ENCODE data around the gene ZMYND12.

ZMYND12 gene

GRCh38 chr1:42434340-42434739 is 21.5 kb downstream of the ZMYND12 start:
- no peak for DNase-seq

GRCh38 chr1:42433369-42433768 is 22.5 kb downstream of the ZMYND12 start:
- no peak for DNase-seq

GRCh38 chr1:42432714-42433113 is 23.1 kb downstream of the ZMYND12 start:
- no peak for DNase-seq

- no peak for DNase-seq
These were observed 24.3 kb downstream of the ZMYND12 start for GRCh38 chr1:42431514-42431913.

GRCh38 chr1:42430286-42431135 is 25.3 kb downstream of the ZMYND12 start:
- DNase-seq: no peak

DNA sequence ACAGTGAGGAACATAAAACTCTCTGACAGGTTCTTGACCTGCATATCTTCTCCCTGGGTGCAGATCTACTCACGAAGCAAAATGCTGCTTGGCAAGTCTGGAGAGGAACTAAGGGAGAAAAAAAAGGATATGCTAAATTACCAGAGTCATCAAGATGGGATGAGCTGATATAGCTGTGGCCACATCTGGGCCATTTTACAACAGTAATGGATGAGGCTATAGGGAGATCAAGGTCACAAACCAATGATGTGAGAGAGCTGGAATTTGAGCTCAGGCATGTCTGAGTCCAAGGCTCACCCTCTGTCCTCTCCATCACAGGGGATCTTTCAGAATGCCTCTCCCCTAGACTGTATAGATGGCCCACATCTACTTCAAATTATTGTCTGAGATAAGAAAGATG is 26.2 kb downstream of the ZMYND12 start:
- no peak for DNase-seq

- no peak for DNase-seq
These were observed 28.6 kb downstream of the ZMYND12 start for GRCh38 chr1:42427240-42427639.

DNA sequence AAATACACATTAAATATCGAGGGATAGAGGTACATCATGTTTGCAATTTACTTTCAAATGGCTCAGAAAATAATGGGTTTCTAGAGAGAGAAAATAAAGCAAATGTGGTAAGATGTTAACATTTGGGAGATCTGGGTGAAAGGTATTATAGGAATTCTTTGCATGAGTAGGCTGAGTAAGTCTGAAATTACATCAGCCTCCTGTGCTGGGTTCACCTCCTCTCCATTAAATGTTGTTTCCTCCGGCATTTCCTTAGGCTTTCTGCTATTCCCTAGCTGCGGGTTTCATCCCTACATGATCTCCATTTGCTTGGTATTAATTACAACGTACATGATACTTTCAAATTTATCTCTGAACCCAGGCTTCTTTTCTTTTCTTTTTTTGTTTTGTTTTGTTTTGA is 31.6 kb downstream of the ZMYND12 start:
- no peak for DNase-seq

GRCh38 chr1:42423681-42424080 is 32.1 kb downstream of the ZMYND12 start:
- no peak for DNase-seq

- no peak for DNase-seq
These were observed 33.1 kb downstream of the ZMYND12 start for GRCh38 chr1:42422737-42423136.

DNA sequence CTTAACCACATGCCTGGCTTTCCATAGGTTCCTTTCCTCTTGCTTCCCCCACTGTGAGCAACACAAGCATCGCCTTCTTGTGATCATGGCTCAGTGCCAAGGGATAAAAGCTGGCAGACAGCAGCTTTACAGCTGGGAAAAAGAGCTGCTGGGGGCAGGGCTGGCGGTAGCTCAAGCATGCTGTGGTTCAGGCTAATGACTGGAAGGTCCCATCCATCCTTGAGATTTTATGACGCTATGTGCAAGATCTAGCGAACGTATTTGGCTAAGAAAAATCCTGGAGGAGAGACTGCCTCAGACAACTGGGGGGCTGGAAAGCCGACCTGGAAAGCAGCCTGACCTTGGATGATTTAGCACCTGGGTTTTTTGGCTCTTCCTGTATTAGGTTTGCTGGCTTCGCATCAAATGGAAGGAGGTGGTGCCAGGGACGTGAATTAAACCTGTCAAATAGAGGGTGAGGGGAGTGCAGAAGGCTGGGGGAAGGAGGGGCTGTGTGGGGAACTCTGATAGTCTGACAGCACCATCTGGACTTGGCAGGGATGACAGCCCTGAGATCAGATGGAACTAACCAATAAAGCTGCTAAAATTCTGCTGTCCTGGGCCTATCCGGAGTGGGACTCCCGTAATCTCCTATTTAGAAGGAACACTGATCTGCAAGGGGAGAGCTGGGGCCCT is 34.8 kb downstream of the ZMYND12 start:
- peak; percentile 3 for DNase-seq

DNA sequence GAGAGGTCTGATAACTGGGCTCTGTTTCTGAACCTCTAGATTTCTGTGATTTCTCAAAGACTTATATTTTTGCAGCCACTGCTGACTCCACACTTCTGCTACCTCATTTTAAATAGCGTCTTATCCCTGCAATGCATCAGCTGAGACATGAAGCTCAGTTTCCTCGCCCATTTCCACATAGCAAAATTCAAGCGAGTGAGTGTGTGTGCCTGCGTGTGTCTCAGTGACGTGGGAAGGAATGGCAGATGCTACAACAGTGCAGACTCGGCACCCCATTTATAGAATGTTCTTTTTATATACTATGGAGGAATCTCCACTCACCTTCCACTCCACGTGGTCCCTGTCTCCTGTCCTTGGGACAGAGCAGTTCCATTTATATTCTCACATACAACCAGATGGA is 35.7 kb downstream of the ZMYND12 start:
- no peak for DNase-seq

- DNase-seq: no peak
These were observed 36.5 kb downstream of the ZMYND12 start for GRCh38 chr1:42419126-42419821.

- DNase-seq: no peak
These were observed 37.3 kb downstream of the ZMYND12 start for GRCh38 chr1:42418516-42418915.

DNA sequence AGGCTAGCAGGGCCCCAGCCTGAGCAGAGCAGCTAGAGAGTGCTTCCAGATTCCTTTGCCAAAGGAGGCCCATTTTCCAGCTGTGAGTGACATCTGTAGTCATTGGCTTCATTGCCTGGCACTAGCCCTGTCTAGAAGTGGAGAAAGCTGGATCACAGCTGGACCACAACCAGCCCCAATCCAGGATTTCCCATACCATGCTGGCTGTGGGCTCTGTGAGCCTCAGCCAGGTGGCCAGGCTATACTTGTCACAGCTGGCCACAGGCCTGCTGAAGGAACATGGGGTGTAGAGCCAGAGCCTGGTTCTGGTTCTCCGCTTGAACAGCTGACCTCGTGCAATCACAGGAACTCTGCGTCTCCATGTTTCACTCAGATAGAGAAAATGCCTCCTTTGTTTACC is 38.7 kb downstream of the ZMYND12 start:
- no peak for DNase-seq

DNA sequence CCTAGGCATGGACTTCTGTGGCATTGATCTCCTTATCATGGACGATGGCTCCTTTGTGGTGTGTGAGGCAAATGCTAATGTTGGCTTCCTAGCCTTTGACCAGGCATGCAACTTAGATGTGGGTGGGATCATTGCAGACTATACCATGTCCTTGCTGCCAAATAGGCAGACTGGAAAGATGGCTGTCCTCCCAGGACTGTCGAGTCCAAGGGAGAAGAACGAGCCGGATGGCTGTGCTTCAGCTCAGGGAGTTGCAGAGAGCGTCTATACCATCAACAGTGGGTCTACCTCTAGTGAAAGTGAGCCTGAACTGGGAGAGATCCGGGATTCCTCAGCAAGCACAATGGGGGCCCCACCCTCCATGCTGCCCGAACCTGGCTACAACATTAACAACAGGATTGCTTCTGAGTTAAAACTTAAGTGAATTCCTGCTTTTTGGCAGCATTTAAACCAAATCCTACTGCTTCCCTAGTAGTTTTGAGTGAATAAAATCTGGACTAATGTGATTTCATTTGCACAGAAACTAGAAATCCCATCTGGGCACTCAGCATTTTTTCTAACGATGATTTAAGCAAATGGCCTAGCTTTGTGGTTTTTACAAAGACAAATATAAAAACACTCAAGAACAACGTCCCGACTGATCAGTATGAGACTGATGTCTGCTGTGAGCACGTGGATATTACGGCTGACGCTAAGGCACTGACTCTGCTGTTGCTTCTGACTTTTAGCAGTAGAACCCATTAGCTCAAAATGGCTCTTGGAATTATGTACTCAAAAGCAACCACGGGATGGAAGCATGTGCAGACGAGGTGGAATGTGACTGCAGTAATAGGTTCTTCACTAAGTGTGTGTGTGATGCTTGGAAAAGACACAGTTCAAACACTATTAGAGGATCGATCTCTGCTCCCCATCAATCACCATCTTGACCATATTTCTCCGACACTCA is 41.0 kb downstream of the ZMYND12 start:
- DNase-seq: no peak

GRCh38 chr1:42403880-42404400 is 51.9 kb downstream of the ZMYND12 start:
- no peak for DNase-seq

GRCh38 chr1:42399315-42400100 is 56.3 kb downstream of the ZMYND12 start:
- DNase-seq: no peak

- DNase-seq: no peak
These were observed 62.6 kb downstream of the ZMYND12 start for GRCh38 chr1:42392967-42393848.

- no peak for DNase-seq
These were observed 63.6 kb downstream of the ZMYND12 start for GRCh38 chr1:42392255-42392654.

- no peak for DNase-seq
These were observed 69.8 kb downstream of the ZMYND12 start for GRCh38 chr1:42386051-42386450.
